Hindlimb muscle (tissue), 1 donor: ENCODE data around the gene RNF112. TPM values are rescaled to one million over a fixed set of nuclear protein-coding genes. Genes with fewer than 3 reads are reported as not detected.
A peak's percentile ranks its signal among the peaks of the same experiment; 100 is the strongest.
"Not testable (repeated sequence)": the region's sequence is repeated elsewhere in the genome, so short reads cannot be mapped to it uniquely, and the experiment has no call there.

Experiments
- DNase-seq: peaks from one replicate; pipeline ENCODE4 v3.0.0-alpha.2; 2013
- polyA plus RNA-seq: library from polyadenylated mRNA; unstranded; fragments of 120-200 nt; gene quantifications from one replicate; pipeline ENCODE4 v1.2.1, GENCODE V29; 2013; ENCODE audit not compliant: insufficient read length

The RNF112 gene
- polyA plus RNA-seq, 1 donor, result 1.9 TPM

DNA sequence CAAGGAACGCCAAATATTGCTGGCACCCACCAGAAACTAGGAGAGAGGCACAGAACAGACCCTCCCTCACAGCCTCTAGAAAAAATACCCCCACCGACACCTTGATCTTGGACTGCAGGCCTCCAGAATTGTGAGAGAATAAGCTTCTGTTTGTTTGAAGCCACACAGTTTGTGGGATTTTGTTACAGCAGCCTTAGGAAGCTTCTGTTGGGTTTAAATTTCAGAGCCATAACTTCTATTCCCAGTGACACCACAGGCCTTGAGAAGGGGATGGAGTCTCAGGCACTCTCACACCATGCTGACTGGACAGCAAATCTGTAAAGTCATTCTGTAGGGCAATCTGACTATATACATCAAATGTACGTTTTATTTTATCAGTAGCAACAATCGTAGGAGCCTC, 38.6 kb downstream of the RNF112 start:
- DNase-seq, result no peak

DNA sequence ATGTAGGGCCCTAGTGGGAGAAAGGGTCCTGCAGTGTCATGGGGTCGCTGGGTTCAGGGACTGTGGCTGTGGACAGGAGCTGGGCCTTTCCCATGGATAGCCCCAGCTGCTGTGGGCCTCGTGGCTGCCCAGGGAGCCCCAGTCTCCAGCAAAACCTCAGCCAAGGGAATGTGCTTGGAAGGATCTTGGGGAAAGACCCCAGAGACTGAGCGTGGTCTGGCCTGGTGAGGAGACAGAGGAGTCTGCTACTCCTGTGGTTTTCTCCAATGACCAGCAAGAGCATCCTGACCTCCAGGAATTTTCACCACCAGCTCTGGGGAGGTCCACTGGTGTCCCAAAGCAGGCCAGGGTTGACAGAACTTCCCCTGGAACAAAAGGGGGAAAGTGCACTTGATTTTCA, 42.3 kb downstream of the RNF112 start:
- no peak for DNase-seq

DNA sequence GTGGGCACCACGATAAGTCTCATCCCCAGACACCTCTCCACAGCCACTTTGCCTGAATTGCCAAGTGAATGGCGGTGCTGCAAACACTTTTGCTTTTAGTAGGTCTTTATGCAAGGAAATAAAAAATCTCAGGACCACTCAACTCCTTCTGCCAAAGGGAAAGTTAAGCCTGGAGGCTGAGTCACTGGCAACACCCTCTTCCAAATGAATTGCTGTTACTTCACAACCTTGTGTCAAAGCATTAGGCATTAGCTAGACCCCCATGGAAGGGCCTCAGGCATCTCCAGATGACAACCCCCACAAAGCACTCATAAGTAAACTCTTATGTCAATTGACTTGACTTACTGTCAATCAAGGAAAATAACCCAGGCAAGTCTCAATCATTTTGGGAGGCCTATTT, 43.0 kb downstream of the RNF112 start:
- no peak for DNase-seq

DNA sequence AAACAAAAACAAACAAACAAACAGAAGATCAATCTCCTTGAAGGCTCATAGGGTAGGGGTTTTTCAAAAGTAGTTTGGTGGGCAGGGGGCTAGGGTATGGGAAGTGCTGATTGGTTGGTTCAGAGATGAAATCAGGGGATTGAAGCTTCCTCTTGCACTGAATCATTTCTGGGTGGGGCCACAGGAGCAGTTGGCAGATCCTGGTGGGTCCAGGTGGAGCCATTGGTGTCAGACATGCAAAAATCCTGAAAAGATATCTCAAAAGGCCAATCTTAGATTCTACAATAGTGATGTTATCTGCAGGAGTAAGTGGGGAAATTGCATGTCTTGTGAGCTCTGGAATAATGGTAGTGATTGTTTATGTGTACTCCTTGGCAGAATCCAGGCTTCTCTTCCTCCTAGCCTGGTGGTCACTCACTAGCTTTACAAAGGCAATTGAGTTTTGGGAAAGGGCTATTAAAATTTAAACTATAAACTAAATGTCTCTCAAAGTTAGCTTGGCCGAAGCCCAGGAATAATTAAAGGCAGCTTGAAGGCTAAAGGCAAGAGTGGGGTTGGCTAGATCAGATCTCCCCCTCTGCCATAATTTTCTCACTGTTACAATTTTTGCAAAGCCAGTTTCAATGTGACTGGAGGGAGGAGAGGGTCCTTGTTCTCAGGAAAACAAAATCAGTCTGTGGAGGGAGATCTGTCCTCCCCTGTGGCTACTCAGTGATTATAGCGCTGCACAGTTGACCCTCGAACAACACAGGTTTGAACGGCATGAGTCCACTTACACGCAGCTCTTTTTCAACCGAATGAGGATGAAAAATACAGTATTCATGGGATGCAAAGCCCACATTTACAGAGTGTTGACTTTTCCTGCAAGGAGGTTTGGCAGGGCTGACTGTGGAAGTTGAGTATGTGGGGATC, 45.2 kb downstream of the RNF112 start:
- DNase-seq, result no peak

DNA sequence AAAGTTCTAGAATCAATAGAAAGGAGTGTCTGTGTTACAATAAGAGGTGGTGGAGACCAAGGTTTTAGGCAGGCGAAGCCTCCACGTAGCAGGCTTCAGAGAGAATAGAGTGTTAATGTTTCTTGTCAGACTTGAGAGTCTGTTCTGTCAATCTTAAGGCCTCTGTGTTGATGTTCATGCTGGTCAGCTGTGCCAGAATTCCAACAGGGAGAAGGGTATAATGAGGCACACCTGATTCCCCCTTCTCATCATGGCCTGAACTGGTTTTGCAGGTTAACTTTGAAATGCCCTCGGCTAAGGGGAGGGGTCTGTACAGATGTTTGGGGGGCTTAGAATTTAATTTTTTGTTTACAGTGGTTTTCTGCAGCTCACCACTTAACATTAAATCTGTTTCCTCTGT, 46.0 kb downstream of the RNF112 start:
- DNase-seq, result no peak

DNA sequence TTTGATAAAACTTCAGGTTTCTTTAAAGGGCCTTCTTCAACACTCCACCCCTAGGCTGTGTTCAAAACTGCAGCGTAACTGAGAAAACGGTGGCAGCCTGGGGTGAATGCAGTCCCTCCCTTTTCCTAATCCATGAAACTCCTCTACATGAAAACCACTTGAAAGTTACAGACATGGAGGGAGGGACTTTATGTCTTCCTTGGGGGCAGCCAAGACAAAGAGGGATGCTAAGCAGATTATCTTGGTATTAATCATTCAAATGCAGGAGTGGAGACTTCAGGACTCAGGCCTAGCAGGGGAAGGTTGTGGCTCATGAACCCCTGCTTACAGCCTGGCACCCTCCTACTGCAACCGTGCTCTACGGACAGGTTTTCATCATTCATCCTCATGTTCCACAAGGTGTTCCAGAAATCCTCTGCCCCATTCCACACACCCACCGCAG, 46.8 kb downstream of the RNF112 start:
- DNase-seq, result no peak

DNA sequence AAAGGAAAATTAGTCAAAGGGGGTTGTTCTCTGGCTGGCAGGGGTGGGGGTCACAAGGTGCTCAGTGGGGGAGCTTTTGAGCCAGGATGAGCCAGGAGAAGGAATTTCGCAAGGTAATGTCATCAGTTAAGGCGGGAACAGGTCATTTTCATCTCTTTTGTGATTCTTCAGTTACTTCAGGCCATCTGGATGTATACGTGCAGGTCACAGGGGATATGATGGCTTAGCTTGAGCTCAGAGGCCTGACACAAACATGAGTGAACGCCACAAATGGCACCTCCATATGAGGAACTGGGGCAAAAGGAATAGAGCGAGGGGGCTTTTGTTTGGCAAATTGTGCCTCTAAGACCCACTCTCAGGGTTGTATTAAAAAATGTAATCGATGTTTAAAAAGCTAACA, 47.4 kb downstream of the RNF112 start:
- DNase-seq, result not testable (repeated sequence)

DNA sequence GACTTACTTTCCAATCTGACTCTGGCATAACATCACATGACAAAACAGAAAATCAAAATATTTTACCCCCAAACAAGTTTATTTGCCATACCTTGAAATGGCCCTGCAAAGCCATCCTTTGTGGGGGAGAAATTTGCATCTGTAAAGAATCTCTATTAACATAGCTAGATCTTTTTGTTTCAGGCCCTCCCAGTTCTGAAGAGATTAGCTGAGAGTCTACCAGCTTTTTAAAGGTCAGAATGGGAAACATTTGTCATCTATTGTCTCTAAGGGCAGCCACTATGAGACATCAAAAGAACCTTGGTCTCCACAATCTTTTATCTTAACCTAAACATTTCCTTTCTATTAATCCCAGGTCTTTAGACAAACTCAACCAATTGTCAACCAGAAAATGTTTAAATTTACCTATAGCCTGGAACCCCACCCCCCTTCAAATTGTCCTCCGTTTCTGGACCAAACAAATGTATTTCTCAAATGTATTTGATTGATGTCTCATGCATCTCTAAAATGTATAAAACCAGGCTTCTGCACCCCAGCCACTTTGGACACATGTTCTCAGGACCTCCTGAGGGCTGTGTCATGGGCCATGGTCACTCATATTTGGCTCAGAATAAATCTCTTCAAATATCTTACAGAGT, 48.1 kb downstream of the RNF112 start:
- DNase-seq, result not testable (repeated sequence)

DNA sequence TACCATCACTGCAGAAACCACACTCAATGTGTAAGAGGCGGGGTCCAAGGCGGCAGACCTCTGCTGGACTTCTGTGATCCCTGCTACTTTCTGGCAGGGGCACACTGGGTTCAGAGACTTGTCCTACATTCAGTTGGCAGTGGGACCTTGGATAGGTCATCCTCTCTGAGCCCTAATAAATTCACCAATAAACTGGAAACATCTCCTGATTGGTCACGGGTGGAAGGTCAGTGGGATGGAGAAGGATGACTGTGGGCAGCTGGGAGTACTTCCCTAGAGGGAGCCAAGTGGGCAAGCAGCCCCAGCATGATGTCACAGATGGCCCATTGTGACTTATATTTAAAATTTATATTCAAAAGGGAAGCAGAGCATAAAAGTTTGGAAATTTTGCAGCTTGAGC, 49.7 kb downstream of the RNF112 start:
- DNase-seq, result no peak

DNA sequence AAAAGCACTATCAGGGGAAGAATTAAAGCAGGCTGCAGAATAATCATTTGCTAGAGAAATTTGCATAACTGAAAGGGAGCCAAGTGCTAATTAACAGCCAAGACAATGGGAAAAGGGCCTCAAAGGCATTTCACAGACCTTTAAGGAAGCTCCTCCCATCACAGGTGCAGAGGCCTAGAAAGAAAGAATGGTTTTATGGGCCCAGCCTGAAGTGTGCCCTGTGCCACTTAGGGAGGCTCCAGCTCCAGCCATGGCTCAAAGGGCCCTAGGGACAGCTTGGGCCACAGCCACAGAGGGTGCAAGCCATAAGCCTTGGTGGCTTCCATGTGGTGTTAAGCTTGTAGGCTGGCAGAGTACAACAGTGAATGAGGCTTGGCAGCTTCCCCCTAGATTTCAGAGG, 50.1 kb downstream of the RNF112 start:
- no peak for DNase-seq

DNA sequence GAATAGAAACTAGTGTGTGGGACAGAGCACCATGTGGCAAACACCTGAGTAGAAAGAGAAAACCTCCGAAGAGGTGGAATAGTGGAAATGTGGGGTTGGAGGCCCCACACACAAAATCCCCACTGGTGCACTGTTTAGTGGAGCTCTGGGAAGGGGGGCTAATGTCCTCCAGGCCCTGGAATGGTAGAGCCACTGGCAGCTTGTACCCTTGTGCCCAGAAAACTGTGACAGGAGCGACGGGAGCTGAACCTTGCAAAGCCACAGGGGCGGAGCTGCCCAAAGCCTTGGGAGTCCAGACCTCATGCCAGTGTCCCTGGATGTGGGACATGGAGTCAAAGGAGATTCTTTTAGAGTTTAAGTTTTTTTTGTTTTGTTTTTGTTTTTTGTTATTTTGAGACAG, 50.6 kb downstream of the RNF112 start:
- DNase-seq, result no peak

DNA sequence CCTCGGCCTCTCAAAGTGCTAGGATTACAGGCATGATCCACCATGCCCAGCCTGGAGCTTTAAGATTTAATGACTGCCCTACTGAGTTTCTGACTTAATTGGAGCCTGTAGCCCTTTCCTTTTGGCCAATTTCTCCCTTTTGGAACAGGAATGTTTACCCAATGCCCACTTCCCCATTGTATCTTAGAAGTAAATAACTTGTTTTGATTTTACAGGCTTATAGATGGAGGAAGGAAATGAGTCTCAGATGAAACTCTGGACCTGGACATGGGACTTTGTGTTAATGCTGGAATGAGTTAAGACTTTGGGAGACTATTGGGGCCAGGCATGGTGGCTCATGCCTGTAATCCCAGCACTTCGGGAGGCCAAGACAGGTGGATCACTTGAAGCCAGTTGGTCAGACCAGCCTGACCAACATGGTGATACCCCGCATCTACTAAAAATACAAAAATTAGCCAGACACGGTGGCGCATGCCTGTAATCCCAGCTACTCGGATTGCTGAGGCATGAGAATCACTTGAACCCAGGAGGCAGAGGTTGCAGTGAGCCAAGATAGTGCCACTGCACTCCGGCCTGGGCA, 51.5 kb downstream of the RNF112 start:
- not testable (repeated sequence) for DNase-seq

DNA sequence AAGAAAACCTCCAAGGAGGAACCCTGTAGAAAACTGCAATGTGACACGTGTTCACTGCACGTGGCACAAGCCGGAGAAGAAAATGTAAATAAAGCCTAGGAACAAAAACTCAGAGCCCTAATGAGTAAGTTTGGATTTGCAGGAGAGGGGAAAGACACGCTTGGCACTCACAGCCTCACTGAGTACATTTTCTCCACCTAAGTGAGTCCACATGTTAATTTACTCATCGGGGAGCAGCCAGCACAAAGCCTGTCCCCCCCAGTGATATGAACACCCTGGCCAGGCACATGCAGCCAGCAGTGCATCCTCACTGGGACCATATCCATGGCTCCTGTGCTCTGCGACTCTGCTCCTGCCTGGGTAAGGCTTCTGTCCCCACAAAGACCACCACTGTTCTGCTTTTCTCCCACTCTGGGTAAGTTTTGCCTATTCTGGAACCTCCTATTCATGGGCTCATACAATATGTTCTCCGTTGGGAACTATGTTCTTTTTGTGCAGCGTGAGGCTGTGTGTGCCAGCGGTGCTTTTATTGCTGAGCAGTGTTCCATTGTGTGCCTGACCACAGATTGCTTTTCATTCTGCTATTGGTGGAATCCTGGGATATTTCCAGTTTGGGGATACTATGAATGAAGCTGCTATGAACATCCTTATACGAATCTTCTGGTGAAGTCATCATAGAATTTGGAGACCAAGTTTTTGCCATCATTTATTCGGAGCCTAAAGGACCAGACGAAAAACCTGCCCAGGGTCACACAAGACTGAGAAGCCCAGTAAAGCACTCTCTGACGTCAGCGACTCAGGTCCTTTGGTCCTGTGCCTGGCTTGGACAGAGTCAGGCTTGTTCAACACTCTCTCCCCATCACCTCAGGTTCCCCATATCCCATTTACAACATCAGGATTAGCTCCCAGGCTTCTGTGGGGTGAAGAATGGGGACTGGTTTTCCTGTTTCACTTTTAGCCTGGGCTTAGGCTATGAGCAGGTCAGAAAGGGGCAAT, 53.3 kb downstream of the RNF112 start:
- peak; percentile 63 for DNase-seq

Other genes with a start within 250 kb of the RNF112 start
- gene EPN2, start 173.9 kb upstream of the RNF112 start, polyA plus RNA-seq, result 28.8 TPM
- gene B9D1, start 48.5 kb upstream of the RNF112 start, polyA plus RNA-seq, result 6.1 TPM
- gene MAPK7, start 32.7 kb upstream of the RNF112 start, polyA plus RNA-seq, result 23.5 TPM
- 233 TPM for gene MFAP4, start 24.0 kb upstream of the RNF112 start, polyA plus RNA-seq
- 1.3 TPM for gene SLC47A1, start 122.6 kb downstream of the RNF112 start, polyA plus RNA-seq
- gene ALDH3A2, start 237.5 kb downstream of the RNF112 start, polyA plus RNA-seq, result 37.3 TPM